ENCODE measurements around the gene TNFSF15.

Gene TNFSF15

DNA sequence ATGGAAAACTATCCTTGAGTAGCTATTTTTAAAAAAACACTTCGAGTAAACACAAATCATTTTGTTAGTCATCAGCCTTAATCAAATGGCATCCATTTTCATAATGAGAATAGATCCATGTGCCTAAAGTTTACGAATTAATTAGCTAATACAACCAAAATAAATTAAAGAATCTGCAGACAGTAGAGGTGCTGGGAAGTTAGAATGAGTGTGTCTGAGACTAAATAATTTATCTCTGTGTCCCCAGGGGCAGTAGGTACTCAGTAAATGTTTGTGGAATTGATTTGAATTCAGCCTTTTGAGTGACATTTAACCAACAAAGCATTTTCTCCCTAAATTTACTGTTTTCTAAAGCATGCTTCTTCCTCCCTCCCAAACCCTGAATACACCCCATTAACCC lies 18.6 kb downstream of the TNFSF15 start:
- DNase-seq = no peak

DNA sequence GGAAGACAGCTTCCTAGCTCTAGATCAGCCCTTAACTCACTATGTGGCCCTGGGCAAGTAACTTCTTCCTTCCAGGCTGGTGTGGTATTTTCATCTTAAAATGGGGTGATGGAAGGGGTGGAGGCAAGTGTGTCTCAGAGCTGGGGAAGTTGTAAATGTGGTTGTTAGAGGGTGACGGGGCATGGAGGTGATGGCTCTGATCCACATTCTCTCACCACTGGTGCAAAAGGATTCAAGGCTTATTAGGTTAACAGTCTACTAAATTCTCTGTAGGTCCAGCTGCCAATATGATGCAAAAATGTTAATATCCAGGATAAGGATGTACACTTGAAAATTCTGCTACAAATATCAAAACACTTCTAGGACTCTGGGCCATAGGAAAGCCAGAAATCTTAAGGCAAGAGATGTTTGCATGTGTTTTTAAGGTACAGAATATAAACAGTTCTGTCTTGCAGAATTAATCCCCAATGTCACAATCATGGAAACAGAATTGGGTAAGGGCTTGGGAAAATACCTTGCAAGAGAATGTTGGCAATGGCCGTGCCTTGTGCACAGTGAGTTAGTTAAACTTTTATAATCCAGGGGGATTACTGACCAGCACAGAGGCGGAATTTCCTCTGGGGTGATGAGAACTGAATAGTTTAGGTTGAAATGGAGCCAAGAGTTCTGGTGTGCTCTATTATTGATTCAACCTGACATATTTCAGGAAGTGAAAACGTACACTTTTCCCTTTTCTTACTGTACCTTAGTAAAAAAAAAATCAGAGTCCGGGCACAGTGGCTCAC lies 19.8 kb downstream of the TNFSF15 start:
- DNase-seq = no peak

DNA sequence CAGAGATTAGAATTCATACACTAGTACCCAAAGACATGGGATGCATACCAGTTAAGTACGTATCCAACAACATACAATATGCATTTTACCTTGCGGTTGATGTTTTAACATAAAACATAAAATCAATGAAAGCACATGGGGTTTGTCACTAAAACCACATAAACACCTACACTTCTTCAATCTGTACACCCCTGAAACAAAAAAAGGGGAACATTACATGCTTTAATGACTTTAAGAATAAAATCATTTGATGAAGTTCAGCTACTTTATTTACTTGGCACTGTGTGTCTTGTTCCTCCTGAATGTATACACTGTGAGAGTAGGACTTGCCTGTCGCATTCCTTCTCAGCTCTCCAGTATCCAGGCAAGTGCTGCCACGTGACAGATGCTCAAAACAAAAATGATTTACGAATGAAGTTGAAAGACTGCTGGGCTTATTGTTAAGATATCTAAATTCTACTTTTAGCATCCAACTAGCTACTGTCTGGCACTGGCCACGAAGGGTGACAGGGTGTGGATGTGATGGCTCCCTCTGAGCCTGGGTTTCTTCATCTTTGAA lies 21.0 kb downstream of the TNFSF15 start:
- DNase-seq = no peak

DNA sequence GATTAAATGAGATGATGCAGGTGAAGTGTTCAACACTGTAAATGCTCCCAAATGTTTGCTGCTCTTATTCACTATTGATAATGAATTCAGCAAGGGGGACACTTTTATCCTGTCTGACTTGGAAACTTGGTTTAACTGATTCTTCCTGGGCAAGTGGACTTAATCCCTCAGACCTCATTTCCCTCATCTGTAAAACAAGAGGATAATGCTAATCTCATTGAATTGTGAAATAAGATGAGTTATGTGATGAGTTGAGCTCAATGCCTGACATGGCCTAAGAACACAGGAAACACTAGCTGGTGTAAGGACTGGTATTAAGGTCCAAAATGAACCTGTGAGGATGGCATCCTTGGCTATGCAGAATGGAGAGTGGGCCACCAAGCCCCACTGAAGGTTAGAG lies 23.3 kb downstream of the TNFSF15 start:
- DNase-seq = no peak

DNA sequence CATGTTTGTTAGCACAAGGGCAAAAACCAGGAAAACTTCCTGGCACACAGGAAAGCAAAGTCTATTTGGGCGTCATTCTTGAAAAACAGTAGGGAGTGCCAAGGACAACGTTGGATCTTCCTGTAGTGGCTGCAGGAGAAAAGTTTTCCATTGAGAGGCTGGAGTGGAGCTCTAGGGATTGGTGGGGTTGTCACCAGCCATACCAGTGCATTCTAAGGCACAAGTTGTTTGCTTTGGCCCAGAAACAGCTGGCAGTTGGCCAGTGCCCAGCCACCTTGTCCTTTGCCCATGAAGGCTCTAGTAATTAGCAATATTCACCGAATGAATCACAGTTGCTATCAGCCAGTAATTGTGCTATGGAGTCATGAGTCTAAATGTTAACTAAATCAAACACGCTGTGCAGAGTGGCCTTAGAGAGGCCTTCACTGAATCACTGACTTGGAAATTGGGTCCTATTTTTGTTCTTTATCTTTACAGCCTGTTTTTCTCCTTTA lies 26.4 kb downstream of the TNFSF15 start:
- peak; percentile 71 to 72 for DNase-seq

DNA sequence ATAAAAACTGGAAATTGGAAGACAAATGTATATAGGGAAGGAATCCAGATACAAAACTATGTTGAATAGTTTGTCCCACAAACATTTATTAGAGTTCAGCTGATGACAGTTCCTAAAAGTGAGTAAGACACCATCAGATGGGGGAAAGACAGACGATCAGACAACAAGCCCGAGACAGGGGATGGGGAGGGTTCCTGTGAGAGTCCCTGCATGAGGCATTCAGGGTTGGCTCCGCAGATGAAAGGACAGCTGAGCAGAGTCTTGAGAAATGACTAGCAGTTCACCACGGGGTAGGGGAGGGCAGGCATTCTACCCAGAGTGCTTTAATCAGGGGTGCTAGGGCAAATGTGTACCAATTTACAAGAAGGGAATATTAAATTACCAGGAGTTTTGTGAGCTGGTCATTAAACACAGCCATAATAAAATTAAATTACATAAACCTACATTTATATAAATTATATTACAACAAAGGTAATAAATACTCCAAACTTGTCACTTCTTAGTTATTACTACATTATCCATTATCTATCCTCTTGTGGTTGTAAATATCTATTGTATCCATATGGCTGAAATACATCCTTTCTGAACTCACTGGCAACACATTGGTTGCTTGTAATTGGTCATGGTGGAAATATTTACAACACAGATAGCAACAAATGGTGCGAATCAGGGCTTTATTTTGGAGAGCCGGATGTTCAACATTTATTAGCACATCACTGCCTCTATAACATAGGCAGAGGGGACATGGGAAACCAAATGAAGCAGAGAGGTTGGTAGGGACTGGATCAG lies 27.8 kb downstream of the TNFSF15 start:
- DNase-seq = no peak

DNA sequence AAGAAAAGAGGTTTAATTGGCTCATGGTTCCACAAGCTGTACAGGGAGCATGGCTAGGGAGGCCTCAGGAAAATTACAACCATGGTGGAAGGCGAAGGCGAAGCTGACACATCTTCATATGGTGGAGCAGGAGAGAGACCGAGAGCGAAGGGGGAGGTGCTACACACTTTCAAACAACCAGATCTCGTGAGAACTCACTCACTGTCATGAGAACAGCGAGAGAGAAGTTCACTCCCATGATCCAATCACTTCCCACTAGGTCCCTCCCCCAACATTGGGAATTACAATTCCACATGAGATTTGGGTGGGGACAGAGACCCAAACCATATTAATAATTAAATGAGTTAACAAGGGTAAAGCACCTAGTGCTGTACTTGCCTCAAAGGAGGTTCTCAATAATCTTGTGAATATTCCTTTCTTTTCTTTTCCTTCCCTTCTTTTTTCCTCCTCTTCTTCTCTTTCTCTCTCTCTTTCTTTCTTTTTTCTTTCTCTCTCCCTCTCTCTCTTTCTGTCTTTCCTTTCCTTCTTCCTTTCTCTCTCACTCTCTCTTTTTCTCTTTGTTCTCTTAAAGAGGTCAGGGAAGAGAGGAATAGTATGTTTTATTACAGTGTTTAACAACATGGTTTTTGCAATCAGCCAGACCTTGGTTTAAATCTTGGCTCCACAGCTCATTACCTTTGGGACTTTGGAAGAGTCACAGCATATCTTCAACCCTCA lies 29.0 kb downstream of the TNFSF15 start:
- DNase-seq = no peak

DNA sequence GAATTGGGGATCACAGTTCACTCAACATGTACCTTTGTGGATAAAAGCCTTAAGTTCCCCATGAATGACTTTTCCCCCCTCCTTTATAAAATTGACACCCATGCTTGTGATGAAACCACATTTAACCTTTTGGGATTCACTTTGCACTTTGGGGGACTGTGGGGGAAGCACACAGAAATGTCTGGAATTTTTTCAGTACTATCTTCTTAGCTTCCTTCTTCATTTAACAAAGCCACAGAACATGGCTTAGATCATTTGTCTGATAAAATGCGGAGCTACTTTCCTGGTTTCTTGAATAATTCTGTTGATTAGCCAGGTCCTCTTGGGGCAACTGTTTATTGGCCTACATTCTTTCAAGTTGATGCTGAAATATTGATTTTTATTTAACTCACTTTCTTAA lies 29.9 kb downstream of the TNFSF15 start:
- DNase-seq = no peak

DNA sequence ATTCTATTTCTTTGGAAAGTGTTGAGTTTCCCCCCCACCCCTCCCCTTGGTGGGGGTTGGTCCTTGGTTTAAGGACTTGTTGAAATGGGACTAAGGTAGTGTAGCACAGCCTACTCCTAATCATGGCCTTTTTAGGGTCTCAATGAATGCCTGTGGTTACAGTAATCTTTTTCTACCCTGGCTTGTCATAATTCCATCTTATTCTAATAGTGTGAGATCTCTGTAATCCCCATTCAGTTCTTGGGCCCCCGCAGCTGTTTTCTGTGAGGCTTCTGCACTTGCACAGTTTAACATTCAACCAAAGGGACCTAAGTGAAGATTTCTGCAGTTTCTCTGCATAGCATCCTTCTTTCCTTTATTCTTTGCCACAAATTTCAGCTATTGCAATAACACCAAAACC lies 30.7 kb downstream of the TNFSF15 start:
- no peak for DNase-seq

DNA sequence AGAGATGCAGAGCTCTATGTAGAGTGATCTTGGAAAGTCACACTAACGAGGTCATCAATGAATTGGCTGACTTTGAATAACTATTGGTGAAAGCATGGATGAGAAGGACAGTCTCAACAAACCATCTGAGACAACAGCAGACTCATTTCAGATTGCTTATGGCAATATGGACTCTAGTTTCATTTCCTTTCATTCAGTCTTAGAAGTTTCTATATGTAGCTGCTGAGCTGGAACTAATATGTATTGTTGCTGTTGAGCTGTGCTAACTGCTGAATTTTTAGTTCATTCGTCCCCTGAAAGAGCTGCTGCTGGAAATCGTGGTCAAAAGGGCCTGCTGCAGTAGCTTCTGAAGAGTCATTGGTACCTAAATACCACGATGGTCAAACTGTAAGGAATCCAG lies 31.3 kb downstream of the TNFSF15 start:
- no peak for DNase-seq

DNA sequence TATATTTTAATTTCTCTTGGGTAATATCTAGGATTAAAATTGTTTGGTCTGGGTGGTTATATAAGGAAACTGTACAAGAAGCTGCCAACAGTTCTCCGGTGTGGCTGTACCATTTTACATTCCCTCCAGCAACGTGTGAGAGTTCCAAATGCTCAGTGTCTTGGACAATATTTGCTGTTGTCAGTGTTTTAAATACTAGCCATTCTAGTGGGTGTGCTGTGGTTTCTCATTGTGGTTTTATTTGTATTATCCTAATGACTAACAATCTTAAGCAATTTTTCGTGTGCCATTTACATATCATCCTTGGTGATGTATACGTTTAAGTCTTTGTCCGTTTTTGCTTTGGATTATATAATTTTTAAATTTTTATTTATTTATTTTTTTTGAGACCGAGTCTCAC lies 34.0 kb downstream of the TNFSF15 start:
- no peak for DNase-seq

DNA sequence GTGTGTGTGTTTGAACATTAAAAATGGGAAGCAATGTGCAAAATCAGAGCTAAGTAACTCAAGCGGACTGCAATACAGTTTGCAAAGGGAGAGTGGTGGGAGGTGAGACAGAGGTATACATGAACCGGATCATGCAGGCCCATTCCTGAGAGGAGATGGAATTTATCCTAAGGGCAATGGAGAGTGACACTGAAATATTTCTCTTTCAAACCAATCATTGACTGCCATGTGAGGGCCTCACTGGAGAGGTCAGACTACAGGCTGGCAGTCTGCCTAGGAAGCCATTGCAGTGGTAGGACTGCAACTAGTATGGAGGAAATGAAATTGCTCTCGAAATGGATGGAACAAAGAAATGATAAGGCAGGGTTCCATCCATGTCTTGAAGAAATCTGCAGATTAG lies 34.8 kb downstream of the TNFSF15 start:
- no peak for DNase-seq

DNA sequence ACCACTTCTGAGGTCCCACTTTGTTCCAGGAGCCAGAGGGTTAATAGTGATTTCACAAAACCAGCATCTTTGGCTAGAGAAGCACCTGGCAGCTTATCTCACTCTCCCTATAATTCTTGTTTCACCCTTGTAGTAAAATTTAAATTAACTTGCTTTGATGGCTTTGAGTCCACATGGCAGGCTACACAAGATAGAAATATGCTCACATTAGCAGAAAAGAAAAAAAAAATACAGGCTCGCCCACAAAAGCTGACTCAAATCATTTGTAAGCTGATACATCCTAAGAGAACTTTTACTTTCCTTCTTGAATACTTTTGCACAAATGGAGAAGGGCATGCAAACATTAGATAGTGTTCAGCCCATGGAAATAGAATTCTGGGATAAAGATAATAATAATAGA lies 36.2 kb downstream of the TNFSF15 start:
- DNase-seq = no peak

DNA sequence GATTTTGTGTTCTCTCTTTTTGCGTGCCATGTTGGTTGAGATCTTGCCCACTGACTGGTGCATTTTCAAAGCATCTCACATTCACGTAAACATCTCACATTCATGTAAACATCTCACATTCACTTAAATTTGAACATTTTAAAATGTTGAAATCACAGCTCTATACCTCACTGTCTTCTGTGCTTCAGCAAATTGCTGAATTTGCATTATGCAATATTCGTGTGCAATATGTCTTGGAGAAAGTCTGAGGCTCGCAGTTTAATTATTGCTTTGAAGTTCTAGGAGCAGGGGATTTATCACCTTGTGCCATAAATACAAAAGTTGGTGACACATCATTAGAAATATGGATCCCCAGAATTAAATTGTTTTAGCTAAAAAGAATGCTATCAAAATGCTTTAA lies 42.6 kb downstream of the TNFSF15 start:
- DNase-seq = no peak

DNA sequence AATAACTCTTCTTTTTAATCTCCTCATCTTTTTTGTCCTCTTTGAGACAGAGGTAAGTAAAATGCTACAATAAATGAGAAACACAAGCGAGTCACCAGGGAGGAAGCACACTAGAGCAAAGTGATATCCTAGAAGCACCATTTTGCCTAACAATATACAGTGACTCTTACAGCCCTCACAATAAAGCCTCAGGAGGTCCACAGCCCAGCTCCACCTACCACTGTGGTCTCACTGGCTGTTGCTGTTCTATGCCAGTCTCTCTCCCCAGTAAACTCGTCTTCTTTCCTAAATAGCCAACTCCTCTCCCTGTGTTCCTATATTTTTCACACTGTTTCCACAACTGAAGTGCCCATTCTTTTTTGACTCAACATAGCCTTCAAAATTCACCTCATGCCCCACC lies 44.3 kb downstream of the TNFSF15 start:
- DNase-seq = no peak

DNA sequence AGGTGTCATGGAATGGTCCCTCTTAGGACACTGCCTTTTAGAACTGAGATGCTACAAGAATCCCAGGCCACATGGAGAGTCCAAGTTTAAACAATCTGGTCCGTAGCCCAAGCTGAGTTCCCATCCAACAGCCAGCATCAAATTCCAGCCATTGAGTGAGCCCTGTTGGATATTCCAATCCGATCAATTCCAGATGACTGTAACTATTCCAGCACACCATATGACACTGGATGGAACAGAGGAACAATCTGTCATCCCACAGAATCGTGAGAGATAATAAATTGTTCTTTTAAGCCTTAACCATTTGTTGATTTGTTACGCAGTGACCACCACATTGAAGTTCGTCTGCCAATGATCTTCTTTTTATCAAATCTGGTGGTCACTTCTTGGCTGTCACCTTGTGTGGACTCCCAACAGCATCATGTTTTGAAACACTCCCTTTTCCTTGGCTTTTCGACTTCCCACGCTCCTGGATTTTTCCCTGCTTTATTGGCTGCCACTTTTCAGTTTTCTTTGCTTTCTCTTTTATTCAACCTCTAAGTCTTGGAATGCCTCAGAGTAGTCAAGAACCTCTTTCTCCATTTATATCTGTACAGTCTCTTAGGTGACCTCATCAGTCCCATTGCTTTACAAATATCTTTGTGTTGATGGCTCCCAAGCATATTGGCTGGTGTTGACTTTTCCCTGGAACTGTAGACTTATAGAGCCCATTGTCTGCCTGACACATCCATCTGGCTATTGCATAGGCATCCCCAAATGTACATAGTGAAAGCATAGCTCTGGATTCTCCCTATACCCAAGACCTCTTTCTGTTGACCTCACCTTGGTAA lies 46.1 kb downstream of the TNFSF15 start:
- no peak for DNase-seq

DNA sequence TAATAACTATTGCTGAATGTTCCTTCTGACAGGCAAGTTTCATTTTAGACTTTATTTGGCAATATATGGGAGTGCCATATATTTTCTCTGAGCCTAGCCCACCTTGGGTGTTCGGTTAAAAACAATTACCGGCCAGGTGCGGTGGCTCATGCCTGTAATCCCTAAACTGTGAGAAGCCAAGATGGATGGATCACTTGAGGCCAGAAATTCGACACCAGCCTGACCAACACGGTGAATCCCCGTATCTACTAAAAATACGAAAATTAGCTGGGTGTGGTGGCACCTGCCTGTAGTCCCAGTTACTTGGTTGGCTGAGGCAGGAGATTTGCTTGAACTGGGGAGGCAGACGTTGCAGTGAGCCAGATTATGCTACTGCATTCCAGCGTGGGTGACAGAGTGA lies 47.9 kb downstream of the TNFSF15 start:
- peak; percentile 17 to 26 for DNase-seq

DNA sequence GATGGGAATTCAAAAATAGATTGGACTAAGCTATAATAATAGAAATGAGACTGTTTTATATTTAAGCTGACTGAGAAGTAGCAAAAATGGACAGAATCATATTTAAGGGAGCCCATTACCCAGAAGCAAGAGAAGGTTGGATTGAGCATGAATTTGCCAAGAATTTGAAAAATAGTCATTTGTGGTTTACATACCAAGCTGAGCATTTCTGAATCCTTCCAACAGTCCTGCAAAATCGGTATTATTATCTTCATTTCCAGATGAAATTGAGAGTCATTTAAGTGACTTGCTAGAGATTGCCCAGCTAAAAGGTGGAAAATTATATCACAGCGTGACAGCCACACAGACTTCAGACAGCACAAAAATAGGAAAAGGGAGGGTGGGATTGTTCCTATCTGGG lies 48.4 kb downstream of the TNFSF15 start:
- no peak for DNase-seq

DNA sequence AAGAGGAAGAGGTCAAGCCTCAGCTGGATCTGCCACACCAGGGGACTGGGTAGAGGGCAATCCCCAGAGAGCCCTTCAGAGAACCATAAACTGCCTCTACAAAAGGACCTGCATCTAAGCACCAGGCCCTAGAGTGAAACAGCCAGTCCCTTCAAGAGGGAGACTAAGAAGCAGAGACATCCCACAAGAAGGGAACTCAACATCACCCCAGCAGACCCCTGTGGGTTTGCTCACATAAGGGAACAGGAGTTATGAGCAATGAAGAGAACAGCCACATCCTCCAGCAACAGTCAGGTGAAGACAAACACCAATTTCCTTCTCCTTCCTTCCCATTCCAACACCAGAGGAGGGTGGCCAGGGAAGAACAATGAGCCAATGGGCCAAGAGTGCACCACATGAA lies 48.9 kb downstream of the TNFSF15 start:
- no peak for DNase-seq

DNA sequence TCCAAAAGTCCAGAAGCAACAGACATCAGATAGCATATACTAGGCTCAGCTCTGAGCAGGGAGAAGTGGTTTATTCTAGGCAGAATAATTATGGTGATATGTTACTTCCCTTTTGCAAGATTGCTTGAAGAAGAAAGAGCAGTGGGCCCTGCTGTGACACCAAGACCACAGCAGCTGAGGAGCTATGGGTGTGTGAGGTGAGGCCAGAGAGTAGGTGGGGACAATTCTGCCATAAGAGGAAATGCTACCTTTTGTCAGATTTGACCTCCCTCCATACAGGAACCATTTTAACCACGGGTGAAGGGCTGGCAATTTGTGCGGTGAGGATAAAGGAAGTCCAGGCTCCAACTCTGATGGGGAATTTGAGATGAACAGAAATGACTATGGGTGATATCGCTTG lies 51.3 kb downstream of the TNFSF15 start:
- DNase-seq = no peak

DNA sequence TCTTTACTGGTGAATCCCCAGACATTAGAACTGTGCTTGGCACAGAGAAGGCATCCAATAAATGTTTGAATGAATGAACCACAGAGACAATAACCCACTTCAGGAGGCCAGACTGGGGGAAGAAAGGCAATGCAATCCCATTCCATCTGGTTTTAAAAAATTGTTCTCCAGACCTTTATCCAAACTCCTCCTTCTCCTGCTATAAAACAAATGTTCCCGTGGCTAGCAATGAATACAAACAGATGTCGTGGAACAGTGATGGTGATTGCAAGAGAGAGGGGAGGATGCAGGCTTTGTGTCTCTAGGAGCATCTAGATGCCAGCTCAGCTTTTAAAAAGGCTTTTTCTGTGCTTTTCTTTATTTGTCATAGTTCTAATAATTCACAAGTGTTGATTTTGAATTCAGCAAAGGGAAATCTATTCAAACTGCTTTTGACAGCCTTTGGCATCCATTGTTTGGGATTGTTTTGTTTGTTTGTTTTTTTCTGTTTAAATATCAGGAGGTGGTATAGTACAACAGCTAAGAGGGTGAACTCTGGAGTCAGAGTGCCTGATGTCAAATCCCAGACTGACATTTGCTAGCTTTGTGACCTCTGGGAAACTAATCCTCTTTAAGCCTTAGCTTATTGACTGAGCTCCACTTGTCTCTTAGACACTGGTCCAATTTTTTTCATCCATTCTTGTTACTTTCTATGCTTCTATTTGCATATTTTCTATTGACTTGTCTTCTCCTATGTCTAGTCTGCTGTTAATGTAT lies 59.1 kb downstream of the TNFSF15 start:
- DNase-seq = no peak
